ENCODE measurements around the gene DAW1.
"Not testable (repeated sequence)": the region's sequence is repeated elsewhere in the genome, so short reads cannot be mapped to it uniquely, and the experiment has no call there.

Gene DAW1

DNA sequence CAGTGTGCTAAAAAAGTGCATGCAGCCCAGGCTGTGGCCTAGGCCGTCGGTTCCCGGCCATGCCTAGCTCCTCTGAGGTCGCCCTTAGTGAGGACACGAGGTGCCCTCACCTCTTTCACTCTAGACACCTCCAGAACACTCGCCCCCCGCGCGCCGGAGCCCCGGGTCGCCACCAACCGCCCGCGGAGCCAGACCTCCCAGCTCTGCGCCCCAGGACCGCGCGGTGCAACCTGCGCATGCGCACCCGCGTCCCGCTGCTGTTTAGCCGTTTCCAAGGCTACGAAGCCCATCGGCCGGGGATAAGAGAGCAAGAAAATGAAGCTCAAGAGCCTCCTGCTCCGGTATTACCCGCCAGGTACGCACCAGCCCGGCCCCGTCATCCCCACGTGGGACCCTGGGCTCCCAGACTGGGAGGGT is at the start of gene DAW1:
DAW1 (plus strand) TSS at position 257 of the 417 bp plus-strand sequence; CDS start at position 316, 59 bp downstream.
- in situ Hi-C loops (cut with MboI; ENCODE audit: low sequenced_read_pairs): no loop called here

DNA sequence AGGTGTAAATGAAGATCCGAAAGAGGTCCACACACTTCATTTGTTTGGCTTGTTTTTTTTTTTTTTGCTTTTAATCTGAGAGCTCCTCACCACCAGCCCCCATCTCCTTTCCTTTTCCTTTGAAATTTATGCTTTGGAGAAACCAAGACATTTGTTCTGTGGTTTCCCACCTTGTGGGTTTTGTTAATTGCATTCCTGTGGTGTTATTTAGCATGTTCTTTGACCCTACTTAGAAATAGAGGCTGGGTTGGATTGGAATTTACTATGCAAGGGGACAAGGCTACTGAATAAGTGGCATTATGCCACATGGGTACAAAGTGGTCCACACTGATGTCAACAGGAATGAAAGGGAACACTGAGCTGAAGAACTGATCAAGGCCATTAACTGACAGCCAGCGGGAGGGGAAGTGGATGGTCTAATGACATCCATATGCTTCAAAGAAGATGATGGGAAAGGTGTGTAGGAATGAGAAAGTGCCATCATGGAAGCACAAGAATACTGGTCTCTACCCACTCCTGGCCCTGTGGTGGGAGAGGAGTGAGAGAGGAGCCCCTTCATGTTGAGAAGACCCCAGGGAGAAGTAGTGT is 48.9 kb upstream of the DAW1 start:
- in situ Hi-C loops (cut with MboI; ENCODE audit: low sequenced_read_pairs): no loop called here

DNA sequence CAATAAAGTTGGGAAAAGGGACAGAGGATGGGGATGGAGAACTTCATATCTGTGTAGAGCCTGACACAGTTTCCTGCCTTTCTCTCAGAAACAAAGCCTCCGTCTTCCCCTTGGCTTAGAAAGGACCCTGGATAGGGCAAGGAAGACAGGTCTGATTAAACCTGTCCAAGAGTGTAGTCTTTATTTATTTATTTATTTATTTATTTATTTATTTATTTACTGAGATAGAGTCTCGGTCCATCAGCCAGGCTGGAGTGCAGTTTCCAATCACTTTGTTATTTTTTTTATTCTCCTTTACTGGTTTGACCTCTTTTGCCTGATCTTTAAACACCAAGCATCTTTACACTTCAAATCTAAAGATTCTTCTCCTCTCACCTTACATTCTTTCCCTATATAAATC is 47.5 kb upstream of the DAW1 start:
- in situ Hi-C loops (cut with MboI; ENCODE audit: low sequenced_read_pairs): no loop called here

DNA sequence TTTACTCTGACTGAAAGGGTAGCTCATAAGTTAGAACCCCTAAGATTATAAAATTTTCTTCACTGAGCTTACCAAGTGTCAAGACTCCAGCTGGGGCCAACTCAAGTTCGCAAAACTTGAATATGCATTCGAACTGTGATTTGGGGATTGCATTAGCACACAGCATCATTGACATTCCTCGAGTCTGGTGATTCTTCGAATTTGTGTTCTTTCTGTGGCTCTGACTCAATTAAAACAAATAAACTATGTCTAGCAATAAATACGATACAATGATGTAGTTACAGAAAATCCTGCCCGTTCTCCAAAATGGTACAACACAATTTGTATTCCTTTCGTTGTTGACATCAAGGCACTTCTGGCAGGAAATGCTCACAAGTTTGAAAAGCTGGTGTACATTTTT is 46.7 kb upstream of the DAW1 start:
- in situ Hi-C loops (cut with MboI; ENCODE audit: low sequenced_read_pairs): no loop called here

DNA sequence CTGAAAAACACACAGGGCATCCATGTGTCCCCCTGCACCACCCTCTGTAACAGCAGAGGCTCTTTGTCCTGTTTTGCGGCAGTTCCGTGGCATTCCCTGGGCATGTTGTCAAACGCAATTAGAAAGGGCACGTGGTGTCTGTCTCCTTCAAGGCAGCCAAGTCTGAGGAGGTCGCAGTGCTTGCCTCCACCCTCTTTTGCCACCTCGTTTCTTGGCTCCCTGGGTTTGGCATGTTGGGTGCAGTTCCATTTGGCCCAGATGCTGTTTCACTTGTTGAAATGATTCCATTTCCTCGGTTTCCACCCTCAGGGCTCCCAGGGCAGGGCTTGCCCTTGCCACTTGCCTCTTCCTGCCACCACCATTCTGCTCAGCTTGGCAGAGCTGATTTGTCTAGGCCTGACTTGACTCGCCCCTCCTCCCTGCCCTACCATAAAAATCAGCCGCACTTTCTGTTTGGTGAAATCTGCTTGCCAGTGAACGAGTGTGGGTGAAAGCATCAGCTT is 45.4 kb upstream of the DAW1 start:
- in situ Hi-C loops (cut with MboI; ENCODE audit: low sequenced_read_pairs): no loop called here

- in situ Hi-C loops (cut with MboI; ENCODE audit: low sequenced_read_pairs): no loop called here
Observed at GRCh38 chr2:227826563-227826962, 44.9 kb upstream of the DAW1 start.

GRCh38 chr2:227827143-227827542 is 44.3 kb upstream of the DAW1 start:
- in situ Hi-C loops (cut with MboI; ENCODE audit: low sequenced_read_pairs): no loop called here

- in situ Hi-C loops (cut with MboI; ENCODE audit: low sequenced_read_pairs): no loop called here
Observed at GRCh38 chr2:227828477-227828912, 42.9 kb upstream of the DAW1 start.

DNA sequence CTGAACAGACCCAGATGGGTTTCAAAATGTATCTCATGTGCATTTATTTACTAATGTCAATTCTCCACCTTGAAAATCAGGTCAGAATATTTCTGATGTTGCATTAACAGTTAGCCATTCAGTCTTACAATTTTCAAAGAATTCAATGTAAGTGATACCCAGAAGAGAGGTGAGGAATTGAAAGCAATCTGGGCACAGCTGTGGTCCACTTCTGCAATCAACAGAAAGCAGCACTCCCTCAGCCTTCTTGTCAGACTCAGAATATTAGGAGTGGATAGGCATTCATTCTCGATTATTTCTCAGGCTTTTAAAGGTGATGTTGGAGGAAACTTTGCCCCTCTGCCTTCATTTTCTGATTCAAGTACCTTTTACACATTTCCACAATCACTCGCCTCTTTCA is 42.1 kb upstream of the DAW1 start:
- in situ Hi-C loops (cut with MboI; ENCODE audit: low sequenced_read_pairs): no loop called here

GRCh38 chr2:227834423-227834822 is 37.0 kb upstream of the DAW1 start:
- in situ Hi-C loops (cut with MboI; ENCODE audit: low sequenced_read_pairs): no loop called here

- in situ Hi-C loops (cut with MboI; ENCODE audit: low sequenced_read_pairs): no loop called here
Observed at GRCh38 chr2:227834916-227835650, 36.3 kb upstream of the DAW1 start.

- in situ Hi-C loops (cut with MboI; ENCODE audit: low sequenced_read_pairs): not testable (repeated sequence)
Observed at GRCh38 chr2:227839339-227840129, 31.9 kb upstream of the DAW1 start.

DNA sequence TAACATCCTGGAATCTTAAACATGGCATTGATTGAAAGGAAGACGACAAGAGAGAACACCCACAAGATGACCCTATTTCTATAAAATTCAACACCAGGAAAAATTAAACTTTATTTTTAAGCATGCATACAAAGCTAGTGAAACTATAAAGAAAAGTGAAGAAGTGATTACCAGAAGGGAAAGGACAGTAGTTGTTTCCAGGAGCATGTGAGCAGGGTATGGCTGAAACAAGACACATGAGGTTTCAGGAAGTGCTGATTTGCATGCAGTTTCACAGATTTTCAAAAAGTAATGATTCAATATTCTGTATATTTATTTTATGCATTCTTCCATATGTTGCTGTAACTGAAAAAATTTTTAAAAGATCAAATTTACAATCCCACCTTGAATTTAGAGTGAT is 24.6 kb upstream of the DAW1 start:
- in situ Hi-C loops (cut with MboI; ENCODE audit: low sequenced_read_pairs): no loop called here

DNA sequence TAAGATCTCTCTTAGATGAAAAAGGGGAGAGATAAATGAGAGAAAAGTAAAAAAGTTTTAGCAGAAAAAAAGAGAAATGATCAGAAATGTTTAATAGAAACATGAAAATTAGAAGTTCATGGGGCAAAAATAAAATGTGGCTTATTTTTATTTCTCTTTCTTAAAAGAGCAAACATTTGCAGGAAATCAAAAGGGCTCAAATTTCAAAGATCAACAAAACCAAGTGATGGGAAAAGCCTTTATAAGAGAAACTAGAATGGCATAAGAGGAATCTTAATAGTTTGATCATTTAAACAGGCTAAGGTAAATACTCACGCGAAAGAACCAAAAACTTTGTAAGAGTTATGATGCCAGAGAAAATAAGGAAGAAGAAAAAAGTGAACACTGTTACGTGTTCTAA is 23.3 kb upstream of the DAW1 start:
- in situ Hi-C loops (cut with MboI; ENCODE audit: low sequenced_read_pairs): no loop called here

DNA sequence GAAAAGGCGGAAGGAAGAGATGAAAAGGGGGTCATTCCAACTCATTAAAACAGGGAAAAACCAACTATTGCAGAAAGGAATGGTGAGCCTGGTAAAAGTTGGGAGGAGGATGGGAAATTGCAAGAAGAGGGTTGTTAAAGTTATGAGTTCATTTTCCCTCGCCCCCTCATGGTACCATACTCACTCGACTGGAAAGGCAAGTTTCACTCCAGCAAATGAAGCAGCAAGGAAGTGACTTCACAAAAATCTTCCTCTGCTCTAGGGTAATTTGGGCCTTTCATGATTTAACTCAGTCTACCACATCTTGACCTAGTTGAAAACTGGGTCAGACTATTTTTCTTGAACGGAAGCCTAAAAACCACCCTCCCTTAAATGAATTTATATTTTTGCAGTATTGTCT is 22.8 kb upstream of the DAW1 start:
- in situ Hi-C loops (cut with MboI; ENCODE audit: low sequenced_read_pairs): no loop called here

- in situ Hi-C loops (cut with MboI; ENCODE audit: low sequenced_read_pairs): no loop called here
Observed at GRCh38 chr2:227849906-227850305, 21.5 kb upstream of the DAW1 start.

DNA sequence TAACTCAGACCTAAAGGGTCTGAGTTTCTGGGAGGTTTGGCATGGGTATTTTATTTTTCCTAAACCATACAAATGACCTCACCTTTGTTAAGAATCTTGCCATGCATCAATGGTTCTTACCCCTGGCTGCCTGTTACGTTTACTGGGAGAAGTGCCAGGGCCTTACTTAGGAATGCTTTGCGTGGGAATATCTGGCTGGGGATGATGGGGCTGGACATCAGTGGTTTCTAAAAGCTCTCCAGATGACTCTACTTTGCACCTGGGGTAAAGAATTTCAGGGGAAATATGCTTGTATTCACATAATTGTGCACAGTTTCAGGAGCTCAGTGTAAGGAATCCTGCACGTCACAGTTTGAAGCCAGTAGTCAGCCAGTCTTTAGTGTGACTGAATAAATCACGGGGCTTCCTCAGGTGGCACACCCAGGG is 18.2 kb upstream of the DAW1 start:
- in situ Hi-C loops (cut with MboI; ENCODE audit: low sequenced_read_pairs): no loop called here

GRCh38 chr2:227853765-227854271 is 17.6 kb upstream of the DAW1 start:
- in situ Hi-C loops (cut with MboI; ENCODE audit: low sequenced_read_pairs): no loop called here

DNA sequence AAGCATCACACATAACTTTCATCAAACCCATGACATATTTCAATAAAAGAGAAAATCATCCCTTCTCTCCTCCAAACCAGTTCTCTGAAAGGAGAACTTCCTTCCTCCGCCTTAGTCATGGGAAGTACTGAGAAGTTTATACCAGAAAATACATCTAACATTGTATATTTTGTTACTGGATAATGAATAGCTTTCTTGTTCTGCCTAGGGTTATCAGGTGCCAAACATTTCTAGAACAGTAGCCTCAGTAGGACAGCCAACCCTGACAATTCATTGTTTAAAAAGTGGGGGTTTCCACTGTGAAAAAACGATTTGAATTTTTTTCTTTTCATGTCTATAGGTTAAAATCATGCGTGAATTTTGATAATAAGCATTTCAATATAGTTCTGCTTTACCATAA is 16.0 kb upstream of the DAW1 start:
- in situ Hi-C loops (cut with MboI; ENCODE audit: low sequenced_read_pairs): no loop called here

GRCh38 chr2:227856697-227857096 is 14.7 kb upstream of the DAW1 start:
- in situ Hi-C loops (cut with MboI; ENCODE audit: low sequenced_read_pairs): no loop called here

DNA sequence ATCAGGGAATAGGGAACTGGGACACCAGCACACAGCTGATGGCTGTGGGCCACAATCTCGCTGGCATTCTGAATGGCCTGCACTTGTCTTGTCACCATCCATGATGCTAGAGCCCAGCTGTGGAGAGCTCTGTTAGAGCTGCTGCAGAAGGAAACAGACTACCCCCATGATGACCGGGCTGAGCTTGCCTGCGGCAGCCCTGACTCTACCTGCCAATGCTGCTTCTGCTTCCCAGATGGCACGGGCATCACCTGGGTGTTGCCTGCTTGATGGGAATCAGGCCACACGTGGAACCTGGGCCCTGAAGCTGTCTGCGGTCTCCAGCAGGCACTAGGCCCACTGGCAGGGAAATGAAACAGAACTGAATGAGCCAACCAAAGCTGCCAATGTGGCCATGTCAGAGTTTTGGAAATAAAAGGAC is 11.2 kb upstream of the DAW1 start:
- in situ Hi-C loops (cut with MboI; ENCODE audit: low sequenced_read_pairs): no loop called here

Measured in hTERT RPE-1 (cell line).